Measurements from ENCODE around the gene TMEM219. TPM values are rescaled to one million over a fixed set of nuclear protein-coding genes. Genes with fewer than 3 reads are reported as not detected.

The TMEM219 gene
- total and polyA plus RNA-seq, 9 of the 15 experiments (the other 6 are each of a cell fraction or from before 2014, with no cell fraction given), result 35.3 to 62.8 (median 55.5) TPM

GRCh38 chr16:29973384-29974246 is 11.7 kb downstream of the TMEM219 start, which contains the start of gene TAOK2 (continued):
- TF ChIP-seq, protein P1, sequence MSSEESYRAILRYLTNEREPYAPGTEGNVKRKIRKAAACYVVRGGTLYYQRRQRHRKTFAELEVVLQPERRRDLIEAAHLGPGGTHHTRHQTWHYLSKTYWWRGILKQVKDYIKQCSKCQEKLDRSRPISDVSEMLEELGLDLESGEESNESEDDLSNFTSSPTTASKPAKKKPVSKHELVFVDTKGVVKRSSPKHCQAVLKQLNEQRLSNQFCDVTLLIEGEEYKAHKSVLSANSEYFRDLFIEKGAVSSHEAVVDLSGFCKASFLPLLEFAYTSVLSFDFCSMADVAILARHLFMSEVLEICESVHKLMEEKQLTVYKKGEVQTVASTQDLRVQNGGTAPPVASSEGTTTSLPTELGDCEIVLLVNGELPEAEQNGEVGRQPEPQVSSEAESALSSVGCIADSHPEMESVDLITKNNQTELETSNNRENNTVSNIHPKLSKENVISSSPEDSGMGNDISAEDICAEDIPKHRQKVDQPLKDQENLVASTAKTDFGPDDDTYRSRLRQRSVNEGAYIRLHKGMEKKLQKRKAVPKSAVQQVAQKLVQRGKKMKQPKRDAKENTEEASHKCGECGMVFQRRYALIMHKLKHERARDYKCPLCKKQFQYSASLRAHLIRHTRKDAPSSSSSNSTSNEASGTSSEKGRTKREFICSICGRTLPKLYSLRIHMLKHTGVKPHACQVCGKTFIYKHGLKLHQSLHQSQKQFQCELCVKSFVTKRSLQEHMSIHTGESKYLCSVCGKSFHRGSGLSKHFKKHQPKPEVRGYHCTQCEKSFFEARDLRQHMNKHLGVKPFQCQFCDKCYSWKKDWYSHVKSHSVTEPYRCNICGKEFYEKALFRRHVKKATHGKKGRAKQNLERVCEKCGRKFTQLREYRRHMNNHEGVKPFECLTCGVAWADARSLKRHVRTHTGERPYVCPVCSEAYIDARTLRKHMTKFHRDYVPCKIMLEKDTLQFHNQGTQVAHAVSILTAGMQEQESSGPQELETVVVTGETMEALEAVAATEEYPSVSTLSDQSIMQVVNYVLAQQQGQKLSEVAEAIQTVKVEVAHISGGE (CRISPR knock-in tag; IDR thresholded peaks at IDR 0.05), result no peak; a peak in 1 of 6 replicates
- no peak for TF ChIP-seq ZNF518B (CRISPR knock-in tag; IDR thresholded peaks at IDR 0.05)
- TF ChIP-seq ARHGAP35 (IDR thresholded peaks at IDR 0.05; ENCODE audit: partially characterized antibody), result no peak
- TF ChIP-seq ZNF699 (CRISPR knock-in tag; IDR thresholded peaks at IDR 0.05; ENCODE audit: insufficient replicate concordance), result no peak
- no peak for TF ChIP-seq GTF2A2 (tag; IDR thresholded peaks at IDR 0.05)
- no peak for TF ChIP-seq TFAM (CRISPR knock-in tag; conservative IDR thresholded peaks at IDR 0.05)
- TF ChIP-seq RFX7 (CRISPR knock-in tag; IDR thresholded peaks at IDR 0.05), result 0 out of 2 replicates have a peak, but pooled peaks have one; percentile 34
- no peak for TF ChIP-seq ZNF584 (CRISPR knock-in tag; IDR thresholded peaks at IDR 0.05; ENCODE audit: low read depth)
- TF ChIP-seq ZNF609 (CRISPR knock-in tag; IDR thresholded peaks at IDR 0.05; ENCODE audit: borderline replicate concordance), result no peak
- TF ChIP-seq TCF7 (IDR thresholded peaks at IDR 0.05; ENCODE audit: borderline replicate concordance), result no peak
- TF ChIP-seq, protein P2, sequence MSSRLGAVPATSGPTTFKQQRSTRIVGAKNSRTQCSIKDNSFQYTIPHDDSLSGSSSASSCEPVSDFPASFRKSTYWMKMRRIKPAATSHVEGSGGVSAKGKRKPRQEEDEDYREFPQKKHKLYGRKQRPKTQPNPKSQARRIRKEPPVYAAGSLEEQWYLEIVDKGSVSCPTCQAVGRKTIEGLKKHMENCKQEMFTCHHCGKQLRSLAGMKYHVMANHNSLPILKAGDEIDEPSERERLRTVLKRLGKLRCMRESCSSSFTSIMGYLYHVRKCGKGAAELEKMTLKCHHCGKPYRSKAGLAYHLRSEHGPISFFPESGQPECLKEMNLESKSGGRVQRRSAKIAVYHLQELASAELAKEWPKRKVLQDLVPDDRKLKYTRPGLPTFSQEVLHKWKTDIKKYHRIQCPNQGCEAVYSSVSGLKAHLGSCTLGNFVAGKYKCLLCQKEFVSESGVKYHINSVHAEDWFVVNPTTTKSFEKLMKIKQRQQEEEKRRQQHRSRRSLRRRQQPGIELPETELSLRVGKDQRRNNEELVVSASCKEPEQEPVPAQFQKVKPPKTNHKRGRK (tag; IDR thresholded peaks at IDR 0.05), result no peak
